Panc1 (cell line): ENCODE results near the gene TMEM128. TPM values are rescaled to one million over a fixed set of nuclear protein-coding genes. Genes with fewer than 3 reads are reported as not detected.

Experiments
- ATAC-seq: fragments of 200-7000 bp; cut with Tn5 transposase; 2 replicates; pipeline ENCODE4 v1.9.1; 2020; ENCODE audit warnings: mild to moderate bottlenecking, moderate library complexity
- Bru-seq: library from RNA; stranded (reverse); fragments of 400-500 nt; gene quantifications from one replicate; lab custom pipeline; 2021; lab: Mats Ljungman, UMichigan
- BruChase-seq, 2 experiments: library from RNA; stranded (reverse); fragments of 400-500 nt; gene quantifications; one replicate each; lab custom pipeline; 2021; lab: Mats Ljungman, UMichigan
- BruUV-seq: library from RNA; stranded (reverse); fragments of 400-500 nt; replicated peaks from 2 replicates; lab custom pipeline; 2021; lab: Mats Ljungman, UMichigan
- CTCF ChIA-PET: fragments of 300-600 bp; sonication (Branson Sonifier 250); formaldehyde crosslinking; loops from one replicate; lab custom pipeline; 2022; ENCODE audit warnings: antibody characterized with exemption; lab: Charles Lee
- POLR2A ChIA-PET: fragments of 300-600 bp; sonication (Branson Sonifier 250); formaldehyde crosslinking; loops from one replicate; lab custom pipeline; 2022; ENCODE audit warnings: antibody characterized with exemption; lab: Charles Lee
- DNase-seq: peaks from one replicate; pipeline ENCODE4 v3.0.0-alpha.2; 2010; ENCODE audit warnings: low read depth, low spot score
- H3K27ac ChIP-seq: 2 replicates; pipeline ENCODE4 v1.5.1; 2011; ENCODE audit warnings: mild to moderate bottlenecking, low read length, inconsistent platforms
- H3K27me3 ChIP-seq: fragments of 200-500 bp; sonication (Bioruptor generic); 2 replicates; pipeline ENCODE4 v1.6.0; 2014; ENCODE audit warnings: low read length, inconsistent platforms; ENCODE audit not compliant: control insufficient read depth, insufficient read depth
- H3K36me3 ChIP-seq: fragments of 200-500 bp; sonication (Bioruptor generic); 2 replicates; pipeline ENCODE4 v1.5.1; 2014; ENCODE audit warnings: inconsistent platforms, mild to moderate bottlenecking, low read length, moderate library complexity; ENCODE audit not compliant: control insufficient read depth, insufficient read depth
- H3K4me1 ChIP-seq: 2 replicates; pipeline ENCODE4 v1.5.1; 2011; ENCODE audit warnings: inconsistent platforms, mild to moderate bottlenecking, low read length, moderate library complexity; ENCODE audit not compliant: control insufficient read depth, insufficient read depth
- H3K4me3 ChIP-seq, 2 experiments: 2 replicates each; pipeline ENCODE4 v1.5.1; 2011 to 2012; ENCODE audit warnings: low read depth in 2 of 2, low read length in 2 of 2, mild to moderate bottlenecking in 2 of 2, inconsistent platforms in 1 of 2, moderate library complexity in 1 of 2
- H3K9me3 ChIP-seq: fragments of 200-500 bp; sonication (Bioruptor generic); 2 replicates; pipeline ENCODE4 v1.5.1; 2014; ENCODE audit warnings: low read depth, mild to moderate bottlenecking, inconsistent platforms, low read length, moderate library complexity; ENCODE audit not compliant: control insufficient read depth, insufficient read depth
- POLR2AphosphoS5 ChIP-seq: IDR thresholded peaks from 2 replicates; pipeline ENCODE4 v1.6.1; 2012; ENCODE audit warnings: mild to moderate bottlenecking, low read depth, low read length, moderate library complexity
- SIN3A ChIP-seq: IDR thresholded peaks from 2 replicates; pipeline ENCODE4 v1.6.1; 2012; ENCODE audit warnings: low read depth, mild to moderate bottlenecking, low read length, moderate library complexity, borderline replicate concordance; ENCODE audit not compliant: insufficient read depth
- TCF7L2 ChIP-seq: IDR thresholded peaks from 2 replicates; pipeline ENCODE4 v1.6.1; 2011; ENCODE audit warnings: mild to moderate bottlenecking, low read depth, low read length, inconsistent platforms
- in situ Hi-C: cut with HindIII; loops from 2 replicates; pipeline ENCODE4 v1.10.0; 2016; ENCODE audit warnings: low sequenced_read_pairs, low pct_unique_long_range_greater_than_20kb
- intact Hi-C: fragments of 100-400 bp; cut with micrococcal nuclease; formaldehyde crosslinking; loops from one replicate; pipeline ENCODE4 v1.10.0; 2022; ENCODE audit not compliant: unreplicated experiment
- long read RNA-seq: library from polyadenylated mRNA; unstranded; transcript quantifications from one replicate; pipeline ENCODE4 v2.0.0, GENCODE V29; 2021; ENCODE audit not compliant: unreplicated experiment
- polyA plus RNA-seq: library from polyadenylated mRNA; unstranded; fragments of >200 nt; gene quantifications from one replicate; pipeline ENCODE4 v1.2.1, GENCODE V29; 2012; ENCODE audit warnings: missing spikeins; ENCODE audit not compliant: insufficient read length
- total RNA-seq: library from RNA; stranded (reverse); gene quantifications from one replicate; pipeline ENCODE4 v1.2.1, GENCODE V29; 2021; ENCODE audit not compliant: unreplicated experiment
- TF ChIP-seq, protein P1 (sequence below): fragments of 450-650 bp; IDR thresholded peaks from 2 replicates; pipeline ENCODE4 v1.5.1; 2017; ENCODE audit warnings: mild to moderate bottlenecking
- TF ChIP-seq, protein P2 (sequence below), 2 experiments: IDR thresholded peaks; 2 replicates each; pipeline ENCODE4 v1.6.1; 2011 to 2012; ENCODE audit warnings: low read depth in 2 of 2, control low read depth in 1 of 2, low read length in 1 of 2, mild to moderate bottlenecking in 1 of 2, moderate library complexity in 1 of 2; ENCODE audit not compliant: insufficient read depth in 1 of 2

TMEM128 gene, protein sequence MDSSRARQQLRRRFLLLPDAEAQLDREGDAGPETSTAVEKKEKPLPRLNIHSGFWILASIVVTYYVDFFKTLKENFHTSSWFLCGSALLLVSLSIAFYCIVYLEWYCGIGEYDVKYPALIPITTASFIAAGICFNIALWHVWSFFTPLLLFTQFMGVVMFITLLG
- 12.9 TPM for total RNA-seq
- polyA plus RNA-seq: 10.5 TPM
- Bru-seq, nascent RNA: percentile 74 among the genes with signal in this experiment
- percentile 71 among the genes with signal in this experiment for BruChase-seq, experiment 1, labeled RNA remaining after a 2-hour chase
- BruChase-seq, experiment 2, labeled RNA remaining after a 6-hour chase: percentile 78 among the genes with signal in this experiment
- long read RNA-seq, transcript TMEM128-202 (5 exons, 1,221 nt): major isoform, 12 of 26 reads
- long read RNA-seq, partial matches to known transcripts: 2 of 26 reads
- long read RNA-seq, other reads (novel, unspliced or antisense): 8 of 26 reads

DNA sequence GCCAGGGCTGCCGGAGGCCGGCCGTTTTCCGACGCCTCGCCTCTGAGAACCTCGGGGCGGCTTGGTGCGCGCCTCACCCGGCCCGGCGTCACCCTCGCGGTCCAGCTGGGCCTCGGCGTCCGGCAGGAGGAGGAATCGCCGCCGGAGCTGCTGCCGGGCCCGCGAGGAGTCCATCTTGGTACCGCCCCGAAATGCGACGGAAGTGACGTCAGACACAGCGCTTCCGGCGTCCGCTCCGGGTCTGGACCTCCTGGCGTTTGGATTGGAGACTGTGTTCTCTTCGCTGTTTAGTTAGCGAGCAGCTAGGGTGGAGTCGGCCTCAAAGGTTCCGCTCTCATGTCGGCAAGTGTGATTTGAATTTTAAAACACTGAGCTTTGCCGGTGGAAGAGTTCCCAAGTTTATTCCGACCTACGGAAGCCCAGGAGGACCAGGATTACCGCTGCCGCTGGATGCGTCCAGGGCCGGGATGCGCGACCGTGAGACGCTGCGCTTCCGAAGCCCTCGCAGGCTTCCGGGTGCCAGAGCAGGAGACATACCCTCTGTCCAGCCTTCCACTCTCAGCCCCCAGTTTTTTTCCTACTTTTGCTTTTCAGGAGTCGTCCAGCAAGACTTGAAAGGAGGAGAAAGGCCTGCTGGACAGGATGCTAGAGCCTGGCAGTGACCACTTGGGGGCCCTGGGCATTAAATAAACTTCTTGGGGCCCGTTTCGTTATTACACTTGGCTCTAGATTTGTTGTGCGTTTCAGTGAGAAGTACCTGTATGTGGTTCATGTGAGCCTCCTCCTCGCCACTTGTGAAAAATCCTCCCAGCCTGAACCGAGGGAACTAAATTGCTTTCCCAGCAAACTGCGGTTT lies at the start of gene TMEM128:
Gene TMEM128, minus strand, starts transcription at position 195 of the 856 bp plus-strand sequence. Its CDS starts 21 bp downstream, at position 174.
- in situ Hi-C loops (no loop called here), intact Hi-C loops (no loop called here)
- CTCF ChIA-PET: interaction anchor here (0.6 kb wide), 1 partner anchor 240 kb away, joined by 3 read pairs; no protein-coding TSS in a partner anchor
- peaks cover 10% of the 10 kb centered on the region for H3K4me1 ChIP-seq
- no peaks in the 10 kb centered on the region for H3K27me3 ChIP-seq
- DNase-seq (peak; percentile 63), ATAC-seq (peak; percentile 99)
- POLR2A ChIA-PET: no interaction called here
- BruUV-seq: TSS peak; percentile 99
- peak within 1 kb of the TSS; percentile 93 for H3K27ac ChIP-seq
- H3K4me3 ChIP-seq: peak within 1 kb of the TSS; percentile 76 to 98
- TF ChIP-seq SIN3A: 0 out of 2 replicates have a peak, but pooled peaks have one; percentile 20
- TF ChIP-seq, protein P1, sequence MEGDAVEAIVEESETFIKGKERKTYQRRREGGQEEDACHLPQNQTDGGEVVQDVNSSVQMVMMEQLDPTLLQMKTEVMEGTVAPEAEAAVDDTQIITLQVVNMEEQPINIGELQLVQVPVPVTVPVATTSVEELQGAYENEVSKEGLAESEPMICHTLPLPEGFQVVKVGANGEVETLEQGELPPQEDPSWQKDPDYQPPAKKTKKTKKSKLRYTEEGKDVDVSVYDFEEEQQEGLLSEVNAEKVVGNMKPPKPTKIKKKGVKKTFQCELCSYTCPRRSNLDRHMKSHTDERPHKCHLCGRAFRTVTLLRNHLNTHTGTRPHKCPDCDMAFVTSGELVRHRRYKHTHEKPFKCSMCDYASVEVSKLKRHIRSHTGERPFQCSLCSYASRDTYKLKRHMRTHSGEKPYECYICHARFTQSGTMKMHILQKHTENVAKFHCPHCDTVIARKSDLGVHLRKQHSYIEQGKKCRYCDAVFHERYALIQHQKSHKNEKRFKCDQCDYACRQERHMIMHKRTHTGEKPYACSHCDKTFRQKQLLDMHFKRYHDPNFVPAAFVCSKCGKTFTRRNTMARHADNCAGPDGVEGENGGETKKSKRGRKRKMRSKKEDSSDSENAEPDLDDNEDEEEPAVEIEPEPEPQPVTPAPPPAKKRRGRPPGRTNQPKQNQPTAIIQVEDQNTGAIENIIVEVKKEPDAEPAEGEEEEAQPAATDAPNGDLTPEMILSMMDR: no peak; the same call in 1 of the 2 replicates
- TF ChIP-seq TCF7L2: peak; percentile 90
- TF ChIP-seq POLR2AphosphoS5: peak; percentile 80
- no peaks in the 10 kb centered on the region for H3K9me3 ChIP-seq
- peaks cover 6% of the 10 kb centered on the region; the same call in 1 of the 2 replicates for H3K36me3 ChIP-seq

DNA sequence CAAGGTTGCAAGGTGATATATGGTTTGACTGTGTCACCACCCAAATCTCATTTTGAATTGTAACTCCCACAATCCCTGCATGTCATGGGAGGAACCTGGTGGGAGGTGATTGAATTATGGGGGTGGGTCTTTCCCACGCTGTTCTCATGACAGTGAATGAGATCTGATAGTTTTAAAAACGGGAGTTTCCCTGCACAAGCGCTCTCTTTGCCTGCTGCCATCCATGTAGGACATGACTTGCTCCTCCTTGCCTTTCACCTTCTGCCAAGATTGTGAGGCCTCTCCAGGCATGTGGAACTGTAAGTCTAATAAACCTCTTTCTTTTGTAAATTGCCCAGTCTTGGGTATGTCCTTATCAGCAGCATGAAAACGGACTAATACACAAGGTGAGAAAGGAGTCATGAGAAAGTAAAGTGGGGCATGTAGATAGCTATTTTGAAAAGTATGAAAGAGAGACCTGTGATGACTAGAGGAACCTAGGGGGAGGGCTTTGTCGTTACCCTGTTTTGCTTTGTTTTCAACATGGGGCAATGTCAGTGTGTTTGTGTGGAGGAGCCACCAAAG lies 48.3 kb upstream of the TMEM128 start:
- H3K4me1 ChIP-seq: peaks cover 1% of the 10 kb centered on the region; the same call in 1 of the 2 replicates
- TF ChIP-seq POLR2AphosphoS5 (no peak), SIN3A (no peak), TCF7L2 (no peak)
- TF ChIP-seq, protein P2, sequence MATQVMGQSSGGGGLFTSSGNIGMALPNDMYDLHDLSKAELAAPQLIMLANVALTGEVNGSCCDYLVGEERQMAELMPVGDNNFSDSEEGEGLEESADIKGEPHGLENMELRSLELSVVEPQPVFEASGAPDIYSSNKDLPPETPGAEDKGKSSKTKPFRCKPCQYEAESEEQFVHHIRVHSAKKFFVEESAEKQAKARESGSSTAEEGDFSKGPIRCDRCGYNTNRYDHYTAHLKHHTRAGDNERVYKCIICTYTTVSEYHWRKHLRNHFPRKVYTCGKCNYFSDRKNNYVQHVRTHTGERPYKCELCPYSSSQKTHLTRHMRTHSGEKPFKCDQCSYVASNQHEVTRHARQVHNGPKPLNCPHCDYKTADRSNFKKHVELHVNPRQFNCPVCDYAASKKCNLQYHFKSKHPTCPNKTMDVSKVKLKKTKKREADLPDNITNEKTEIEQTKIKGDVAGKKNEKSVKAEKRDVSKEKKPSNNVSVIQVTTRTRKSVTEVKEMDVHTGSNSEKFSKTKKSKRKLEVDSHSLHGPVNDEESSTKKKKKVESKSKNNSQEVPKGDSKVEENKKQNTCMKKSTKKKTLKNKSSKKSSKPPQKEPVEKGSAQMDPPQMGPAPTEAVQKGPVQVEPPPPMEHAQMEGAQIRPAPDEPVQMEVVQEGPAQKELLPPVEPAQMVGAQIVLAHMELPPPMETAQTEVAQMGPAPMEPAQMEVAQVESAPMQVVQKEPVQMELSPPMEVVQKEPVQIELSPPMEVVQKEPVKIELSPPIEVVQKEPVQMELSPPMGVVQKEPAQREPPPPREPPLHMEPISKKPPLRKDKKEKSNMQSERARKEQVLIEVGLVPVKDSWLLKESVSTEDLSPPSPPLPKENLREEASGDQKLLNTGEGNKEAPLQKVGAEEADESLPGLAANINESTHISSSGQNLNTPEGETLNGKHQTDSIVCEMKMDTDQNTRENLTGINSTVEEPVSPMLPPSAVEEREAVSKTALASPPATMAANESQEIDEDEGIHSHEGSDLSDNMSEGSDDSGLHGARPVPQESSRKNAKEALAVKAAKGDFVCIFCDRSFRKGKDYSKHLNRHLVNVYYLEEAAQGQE (IDR thresholded peaks at IDR 0.05; ENCODE audit: insufficient read depth in 1 of 2, low read depth in 2 of 2, low read length in 1 of 2): no peak
- TF ChIP-seq, protein P1: no peak
- BruUV-seq: no TSS peak
- in situ Hi-C loops: no loop called here
- ChIA-PET CTCF (no interaction called here), POLR2A (no interaction called here)
- ATAC-seq (no peak), DNase-seq (no peak)
- H3K27me3 ChIP-seq: no peaks in the 10 kb centered on the region
- intact Hi-C loops: no loop called here
- H3K4me3 ChIP-seq: no peak overlapping the region
- no peak overlapping the region for H3K27ac ChIP-seq
- no peaks in the 10 kb centered on the region for H3K36me3 ChIP-seq
- H3K9me3 ChIP-seq: no peaks in the 10 kb centered on the region
